Upper lobe of left lung (tissue), 4 donors: ENCODE data around the gene SALL1.

Experiments
- CTCF ChIP-seq, 6 experiments: fragments of 450-650 bp in 4 of 6; fragments of 200-600 bp in 2 of 6; sonication (generic) in 2 of 6; IDR thresholded peaks; one replicate each; pipeline ENCODE4 v1.5.1; 2016 to 2019; ENCODE audit warnings: antibody characterized with exemption in 6 of 6
- EP300 ChIP-seq, 4 donors: sonication (generic); formaldehyde crosslinking; IDR thresholded peaks; one replicate each; pipeline ENCODE4 v1.5.1; 2017; ENCODE audit warnings: antibody characterized with exemption in 4 of 4, control low read depth in 2 of 4

- TF ChIP-seq CTCF (IDR thresholded peaks at IDR 0.05) (no peak), EP300 (IDR thresholded peaks at IDR 0.05) (no peak)
Observed at GRCh38 chr16:51095084-51095881, 55.8 kb downstream of the SALL1 start.
